ENCODE measurements around the gene UBE2R2. TPM values are rescaled to one million over a fixed set of nuclear protein-coding genes. Genes with fewer than 3 reads are reported as not detected.

The UBE2R2 gene
- total RNA-seq, 2 donors from 2014 or later, result 66.4 to 74.4 TPM

DNA sequence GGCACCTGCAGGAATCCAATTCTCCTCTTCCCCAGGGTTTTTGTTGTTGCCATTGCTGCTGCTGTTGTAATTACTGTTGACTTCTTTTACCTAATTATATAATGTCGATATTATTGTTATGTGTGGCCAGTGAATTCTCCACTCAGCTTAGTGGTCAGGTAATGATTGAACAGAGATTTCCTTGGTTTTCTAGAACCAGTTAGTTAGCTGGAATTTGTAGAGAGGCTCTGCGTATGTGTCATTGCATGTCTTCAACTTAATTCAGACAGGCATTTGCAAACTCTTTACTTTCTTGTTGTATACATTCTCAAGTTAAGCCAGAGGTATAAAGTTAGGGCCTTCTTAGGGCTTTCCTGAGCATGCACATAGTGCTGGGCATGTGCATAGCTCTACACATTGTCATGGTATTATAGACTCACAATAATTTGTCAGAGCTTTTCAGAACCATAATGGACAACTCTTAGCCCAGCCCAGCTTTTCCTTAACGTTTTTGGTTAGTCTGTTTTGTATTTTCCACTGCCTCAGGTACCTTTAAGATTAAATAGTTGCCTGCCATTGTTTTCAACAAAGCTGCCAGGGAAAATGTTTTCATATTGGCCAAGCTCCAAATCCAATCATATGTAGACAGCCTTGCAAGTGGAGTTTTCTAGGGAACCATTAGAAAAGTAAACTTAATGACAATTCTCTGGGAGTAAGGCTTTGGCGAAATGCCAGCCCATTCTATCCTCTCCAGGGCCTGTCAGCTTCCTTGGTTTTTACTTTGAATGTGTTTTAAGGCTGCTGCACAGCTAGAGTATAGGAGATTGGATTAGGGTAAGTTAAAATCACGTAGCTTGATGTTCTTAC, 68.1 kb downstream of the UBE2R2 start:
- no peak for DNase-seq
- Mint-ChIP-seq H3K9me3 (no peaks in the 10 kb centered on the region), H3K4me3 (no peak overlapping the region), H3K27ac (no peak overlapping the region), H3K4me1 (peaks cover 18% of the 10 kb centered on the region), H3K27me3 (ENCODE audit: insufficient read depth) (no peaks in the 10 kb centered on the region), H3K36me3 (ENCODE audit: low read depth) (peaks cover 25% of the 10 kb centered on the region)
- H3K4me1 ChIP-seq (ENCODE audit: control insufficient read depth, insufficient read depth, low read length), result peaks cover 4% of the 10 kb centered on the region
- no peaks in the 10 kb centered on the region for H3K27me3 ChIP-seq (ENCODE audit: control insufficient read depth, insufficient read depth, low read length, poor library complexity, severe bottlenecking)
- H3K9me3 ChIP-seq (ENCODE audit: control insufficient read depth, low read length), result no peaks in the 10 kb centered on the region
- H3K27ac ChIP-seq (ENCODE audit: low read depth, low read length), result peak overlapping the region; percentile 37
- H3K9ac ChIP-seq (ENCODE audit: extremely low read depth, low read length, poor library complexity, severe bottlenecking), result no peak overlapping the region
- TF ChIP-seq, protein P1, sequence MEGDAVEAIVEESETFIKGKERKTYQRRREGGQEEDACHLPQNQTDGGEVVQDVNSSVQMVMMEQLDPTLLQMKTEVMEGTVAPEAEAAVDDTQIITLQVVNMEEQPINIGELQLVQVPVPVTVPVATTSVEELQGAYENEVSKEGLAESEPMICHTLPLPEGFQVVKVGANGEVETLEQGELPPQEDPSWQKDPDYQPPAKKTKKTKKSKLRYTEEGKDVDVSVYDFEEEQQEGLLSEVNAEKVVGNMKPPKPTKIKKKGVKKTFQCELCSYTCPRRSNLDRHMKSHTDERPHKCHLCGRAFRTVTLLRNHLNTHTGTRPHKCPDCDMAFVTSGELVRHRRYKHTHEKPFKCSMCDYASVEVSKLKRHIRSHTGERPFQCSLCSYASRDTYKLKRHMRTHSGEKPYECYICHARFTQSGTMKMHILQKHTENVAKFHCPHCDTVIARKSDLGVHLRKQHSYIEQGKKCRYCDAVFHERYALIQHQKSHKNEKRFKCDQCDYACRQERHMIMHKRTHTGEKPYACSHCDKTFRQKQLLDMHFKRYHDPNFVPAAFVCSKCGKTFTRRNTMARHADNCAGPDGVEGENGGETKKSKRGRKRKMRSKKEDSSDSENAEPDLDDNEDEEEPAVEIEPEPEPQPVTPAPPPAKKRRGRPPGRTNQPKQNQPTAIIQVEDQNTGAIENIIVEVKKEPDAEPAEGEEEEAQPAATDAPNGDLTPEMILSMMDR (conservative IDR thresholded peaks at IDR 0.05), result no peak
- 70 to 90% methylated on average over 2 to 5 of the region's 5 CpGs for WGBS, 2 experiments (ENCODE audit: insufficient coverage in 1 of 2, insufficient read length in 1 of 2)
- no peak overlapping the region for H3K4me3 ChIP-seq (ENCODE audit: low read length)
- peaks cover 30% of the 10 kb centered on the region for H3K36me3 ChIP-seq (ENCODE audit: control insufficient read depth, insufficient read depth, low read length)

DNA sequence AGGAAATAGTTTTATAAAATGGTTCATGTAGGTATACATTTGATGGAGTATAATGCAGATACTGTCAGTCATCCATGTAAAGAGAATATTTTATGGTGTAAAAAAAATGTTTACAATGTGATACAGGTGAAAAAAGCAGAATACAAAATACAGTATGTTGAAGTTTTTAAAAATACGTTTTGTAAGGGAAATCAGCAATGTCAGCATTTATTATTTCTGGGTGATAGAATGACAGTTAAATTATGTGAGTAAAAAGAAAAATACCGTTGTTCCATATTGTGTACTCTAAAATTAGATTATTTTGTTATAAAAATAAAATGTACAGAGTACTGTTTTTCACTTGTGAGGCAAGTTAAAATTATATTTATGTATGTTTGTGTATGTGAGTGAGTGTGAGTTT, 69.0 kb downstream of the UBE2R2 start:
- no peak overlapping the region for H3K27ac Mint-ChIP-seq
- no peaks in the 10 kb centered on the region for H3K9me3 Mint-ChIP-seq
- no peak for DNase-seq
- peaks cover 11% of the 10 kb centered on the region for H3K4me1 Mint-ChIP-seq
- H3K9me3 ChIP-seq (ENCODE audit: control insufficient read depth, low read length), result no peaks in the 10 kb centered on the region
- H3K9ac ChIP-seq (ENCODE audit: extremely low read depth, low read length, poor library complexity, severe bottlenecking), result no peak overlapping the region
- H3K27ac ChIP-seq (ENCODE audit: low read depth, low read length), result no peak overlapping the region
- no peaks in the 10 kb centered on the region for H3K4me1 ChIP-seq (ENCODE audit: control insufficient read depth, insufficient read depth, low read length)
- TF ChIP-seq, protein P1 (conservative IDR thresholded peaks at IDR 0.05), result no peak
- no peak overlapping the region for H3K4me3 Mint-ChIP-seq
- H3K36me3 Mint-ChIP-seq (ENCODE audit: low read depth), result peaks cover 32% of the 10 kb centered on the region
- H3K27me3 Mint-ChIP-seq (ENCODE audit: insufficient read depth), result no peaks in the 10 kb centered on the region
- H3K36me3 ChIP-seq (ENCODE audit: control insufficient read depth, insufficient read depth, low read length), result peaks cover 37% of the 10 kb centered on the region
- no peaks in the 10 kb centered on the region for H3K27me3 ChIP-seq (ENCODE audit: control insufficient read depth, insufficient read depth, low read length, poor library complexity, severe bottlenecking)
- H3K4me3 ChIP-seq (ENCODE audit: low read length), result no peak overlapping the region
- WGBS, 2 experiments (ENCODE audit: insufficient coverage in 1 of 2, insufficient read length in 1 of 2), result 100% methylated on average over 1 to 2 of the region's 2 CpGs

DNA sequence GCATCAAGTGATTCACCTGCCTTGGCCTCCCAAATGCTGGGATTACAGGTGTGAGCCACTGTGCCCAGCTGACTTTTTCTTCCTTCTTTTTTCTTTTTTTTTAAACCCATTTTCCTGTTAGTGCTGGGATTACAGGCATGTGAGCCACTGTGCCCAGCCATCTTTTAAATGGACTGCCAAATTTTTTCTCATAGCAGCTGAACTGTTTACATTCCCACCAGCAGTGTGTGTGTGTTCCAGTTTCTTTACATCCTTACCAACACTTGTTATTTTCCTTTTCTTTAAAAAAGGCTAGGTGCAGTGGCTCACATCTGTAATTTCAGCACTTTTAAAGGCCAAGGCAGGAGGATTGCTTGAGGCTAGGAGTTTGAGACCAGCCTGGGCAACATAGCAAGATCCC, 76.9 kb downstream of the UBE2R2 start:
- Histone ChIP-seq H3K4me1 (ENCODE audit: control insufficient read depth, insufficient read depth, low read length) (no peaks in the 10 kb centered on the region), H3K9me3 (ENCODE audit: control insufficient read depth, low read length) (no peaks in the 10 kb centered on the region), H3K4me3 (ENCODE audit: low read length) (no peak overlapping the region), H3K27ac (ENCODE audit: low read depth, low read length) (no peak overlapping the region), H3K36me3 (ENCODE audit: control insufficient read depth, insufficient read depth, low read length) (peaks cover 50% of the 10 kb centered on the region), H3K9ac (ENCODE audit: extremely low read depth, low read length, poor library complexity, severe bottlenecking) (no peak overlapping the region), H3K27me3 (ENCODE audit: control insufficient read depth, insufficient read depth, low read length, poor library complexity, severe bottlenecking) (no peaks in the 10 kb centered on the region)
- Mint-ChIP-seq H3K9me3 (no peaks in the 10 kb centered on the region), H3K27me3 (ENCODE audit: insufficient read depth) (no peaks in the 10 kb centered on the region), H3K4me1 (no peaks in the 10 kb centered on the region), H3K36me3 (ENCODE audit: low read depth) (peaks cover 48% of the 10 kb centered on the region), H3K27ac (no peak overlapping the region), H3K4me3 (no peak overlapping the region)
- no peak for DNase-seq
- TF ChIP-seq, protein P1 (conservative IDR thresholded peaks at IDR 0.05), result no peak
